Thyroid gland (tissue), 4 donors: Measurements from ENCODE around the gene TPD52L1. TPM values are rescaled to one million over a fixed set of nuclear protein-coding genes. Genes with fewer than 3 reads are reported as not detected.

Experiments
- DNase-seq, 2 donors: peaks; one replicate each; pipeline ENCODE4 v3.0.0-alpha.2; 2019
- H3K27ac ChIP-seq, 3 donors: fragments of 200-600 bp; sonication (generic); 1 replicate in 2 of 3; 2 replicates in 1 of 3; pipeline ENCODE4 v1.5.1; 2016 to 2019; ENCODE audit warnings: mild to moderate bottlenecking in 1 of 3, moderate library complexity in 1 of 3
- H3K27me3 ChIP-seq: fragments of 200-600 bp; sonication (generic); one replicate; pipeline ENCODE4 v1.5.1; 2019
- H3K36me3 ChIP-seq, 2 donors: fragments of 200-600 bp; sonication (generic); one replicate each; pipeline ENCODE4 v1.5.1; 2016 to 2019
- H3K4me1 ChIP-seq, 2 donors: fragments of 200-600 bp; sonication (generic); one replicate each; pipeline ENCODE4 v1.5.1; 2017 to 2019
- H3K4me3 ChIP-seq, 3 donors: fragments of 200-600 bp; sonication (generic); replicated peaks in 1 of 3; 1 replicate in 2 of 3; 2 replicates in 1 of 3; pipeline ENCODE4 v1.5.1; 2016; ENCODE audit warnings: mild to moderate bottlenecking in 1 of 3
- H3K9me3 ChIP-seq: fragments of 200-600 bp; sonication (generic); one replicate; pipeline ENCODE4 v1.5.1; 2017
- POLR2A ChIP-seq, 2 donors: fragments of 450-650 bp; IDR thresholded peaks; one replicate each; pipeline ENCODE4 v1.6.1; 2017; ENCODE audit warnings: antibody characterized with exemption in 2 of 2, mild to moderate bottlenecking in 2 of 2, moderate library complexity in 1 of 2
- WGBS, 2 donors: methylation state at CpG; one replicate each; pipeline ENCODE4 v1.1.5; 2017; 5-methylcytosine and 5-hydroxymethylcytosine counted together
- intact Hi-C: fragments of 100-400 bp; cut with DNase I; formaldehyde crosslinking; loops from one replicate; pipeline ENCODE4 v1.15.1; 2023
- total RNA-seq, 4 donors: library from RNA; depleted of rRNA; stranded (reverse); fragments of >200 nt; gene quantifications; one replicate each; pipeline ENCODE4 v1.2.3, GENCODE V29; 2016
- TF ChIP-seq, protein P1 (sequence below), 6 experiments: fragments of 200-600 bp in 3 of 6; fragments of 450-650 bp in 3 of 6; sonication (generic) in 3 of 6; IDR thresholded peaks; one replicate each; pipeline ENCODE4 v1.5.1; 2016 to 2019; ENCODE audit warnings: antibody characterized with exemption in 6 of 6, mild to moderate bottlenecking in 2 of 6, inconsistent platforms in 1 of 6, moderate library complexity in 1 of 6

The TPD52L1 gene
- total RNA-seq, 4 donors from 2014 or later: 182 to 392 (median 293) TPM

DNA sequence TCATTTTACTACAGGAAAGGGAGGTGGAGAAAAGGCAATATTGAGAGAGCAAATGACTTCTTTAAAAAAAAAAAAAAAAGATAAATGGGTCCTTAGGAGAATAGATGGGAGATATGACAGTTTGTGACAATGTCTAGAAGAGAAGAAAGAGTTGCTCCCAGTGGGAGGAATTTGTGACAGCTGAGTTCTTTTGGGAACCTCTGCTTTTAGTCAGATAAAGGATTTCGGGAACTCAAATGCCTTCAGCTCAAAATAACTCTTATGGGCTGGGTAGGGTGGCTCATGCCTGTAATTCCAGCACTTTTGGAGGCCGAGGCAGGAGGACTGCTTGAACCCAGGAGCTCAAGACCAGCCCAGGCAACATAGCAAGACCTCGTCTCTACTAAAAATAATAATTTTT lies 13.1 kb downstream of the TPD52L1 start:
- WGBS, 2 donors: 78 to 89% methylated on average over 3 of the region's 3 CpGs
- Histone ChIP-seq H3K4me3 (no peak overlapping the region), H3K36me3 (no peaks in the 10 kb centered on the region), H3K4me1 (no peaks in the 10 kb centered on the region), H3K27ac (no peak overlapping the region), H3K9me3 (no peaks in the 10 kb centered on the region), H3K27me3 (no peaks in the 10 kb centered on the region)
- no peak for DNase-seq
- TF ChIP-seq POLR2A (IDR thresholded peaks at IDR 0.05): no peak
- TF ChIP-seq, protein P1, sequence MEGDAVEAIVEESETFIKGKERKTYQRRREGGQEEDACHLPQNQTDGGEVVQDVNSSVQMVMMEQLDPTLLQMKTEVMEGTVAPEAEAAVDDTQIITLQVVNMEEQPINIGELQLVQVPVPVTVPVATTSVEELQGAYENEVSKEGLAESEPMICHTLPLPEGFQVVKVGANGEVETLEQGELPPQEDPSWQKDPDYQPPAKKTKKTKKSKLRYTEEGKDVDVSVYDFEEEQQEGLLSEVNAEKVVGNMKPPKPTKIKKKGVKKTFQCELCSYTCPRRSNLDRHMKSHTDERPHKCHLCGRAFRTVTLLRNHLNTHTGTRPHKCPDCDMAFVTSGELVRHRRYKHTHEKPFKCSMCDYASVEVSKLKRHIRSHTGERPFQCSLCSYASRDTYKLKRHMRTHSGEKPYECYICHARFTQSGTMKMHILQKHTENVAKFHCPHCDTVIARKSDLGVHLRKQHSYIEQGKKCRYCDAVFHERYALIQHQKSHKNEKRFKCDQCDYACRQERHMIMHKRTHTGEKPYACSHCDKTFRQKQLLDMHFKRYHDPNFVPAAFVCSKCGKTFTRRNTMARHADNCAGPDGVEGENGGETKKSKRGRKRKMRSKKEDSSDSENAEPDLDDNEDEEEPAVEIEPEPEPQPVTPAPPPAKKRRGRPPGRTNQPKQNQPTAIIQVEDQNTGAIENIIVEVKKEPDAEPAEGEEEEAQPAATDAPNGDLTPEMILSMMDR (IDR thresholded peaks at IDR 0.05): no peak
- intact Hi-C loops: no loop called here

DNA sequence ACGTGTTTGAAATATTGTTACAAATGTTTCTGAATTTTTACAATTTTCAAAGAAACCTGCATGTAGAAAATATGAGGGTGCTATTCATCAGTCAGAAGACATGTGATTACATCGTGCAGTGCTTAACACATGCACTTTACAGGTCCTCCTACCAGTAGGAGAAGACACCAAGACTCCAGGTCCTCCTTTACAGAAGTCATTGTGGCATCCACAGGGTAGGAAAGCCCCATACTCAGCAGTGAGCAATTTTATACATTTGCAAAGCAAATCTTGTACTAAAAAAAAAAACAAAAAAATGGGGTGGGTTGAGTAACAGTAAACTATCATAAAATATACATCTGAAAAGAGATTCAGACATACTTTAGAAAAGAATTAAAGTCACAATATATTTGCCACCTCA lies 14.0 kb downstream of the TPD52L1 start:
- 88 to 91% methylated on average over 2 of the region's 2 CpGs for WGBS, 2 donors
- H3K27ac ChIP-seq: no peak overlapping the region
- TF ChIP-seq, protein P1 (IDR thresholded peaks at IDR 0.05): no peak
- TF ChIP-seq POLR2A (IDR thresholded peaks at IDR 0.05): no peak
- no peak for DNase-seq
- intact Hi-C loops: no loop called here
- H3K27me3 ChIP-seq: no peaks in the 10 kb centered on the region
- no peaks in the 10 kb centered on the region for H3K36me3 ChIP-seq
- no peaks in the 10 kb centered on the region for H3K9me3 ChIP-seq
- no peak overlapping the region for H3K4me3 ChIP-seq
- no peaks in the 10 kb centered on the region for H3K4me1 ChIP-seq

DNA sequence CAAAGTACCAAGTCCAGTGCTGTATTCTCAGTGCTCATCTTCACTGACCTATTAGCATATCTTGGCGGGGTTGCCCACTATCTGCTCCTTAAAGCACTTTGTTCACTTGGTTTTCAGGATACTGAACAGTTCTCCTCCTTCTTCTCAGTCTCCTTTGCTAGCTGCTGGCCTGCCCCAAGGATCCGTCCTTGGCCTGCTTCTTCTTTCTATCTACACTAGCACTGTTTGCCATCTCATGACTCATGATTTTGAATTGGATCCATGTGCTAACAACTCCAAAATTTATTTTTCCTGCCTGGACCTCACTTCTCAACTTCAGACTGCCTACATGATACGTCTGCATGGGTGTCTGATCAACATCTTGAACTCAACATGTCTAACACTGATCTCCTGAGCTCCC lies 15.5 kb downstream of the TPD52L1 start:
- WGBS, 2 donors: 84 to 89% methylated on average over 3 of the region's 3 CpGs
- H3K36me3 ChIP-seq: no peaks in the 10 kb centered on the region
- H3K4me1 ChIP-seq: no peaks in the 10 kb centered on the region
- DNase-seq: no peak
- H3K27me3 ChIP-seq: no peaks in the 10 kb centered on the region
- intact Hi-C loops: no loop called here
- no peak overlapping the region for H3K27ac ChIP-seq
- H3K9me3 ChIP-seq: no peaks in the 10 kb centered on the region
- no peak overlapping the region for H3K4me3 ChIP-seq
- TF ChIP-seq POLR2A (IDR thresholded peaks at IDR 0.05): no peak
- TF ChIP-seq, protein P1 (IDR thresholded peaks at IDR 0.05): no peak

DNA sequence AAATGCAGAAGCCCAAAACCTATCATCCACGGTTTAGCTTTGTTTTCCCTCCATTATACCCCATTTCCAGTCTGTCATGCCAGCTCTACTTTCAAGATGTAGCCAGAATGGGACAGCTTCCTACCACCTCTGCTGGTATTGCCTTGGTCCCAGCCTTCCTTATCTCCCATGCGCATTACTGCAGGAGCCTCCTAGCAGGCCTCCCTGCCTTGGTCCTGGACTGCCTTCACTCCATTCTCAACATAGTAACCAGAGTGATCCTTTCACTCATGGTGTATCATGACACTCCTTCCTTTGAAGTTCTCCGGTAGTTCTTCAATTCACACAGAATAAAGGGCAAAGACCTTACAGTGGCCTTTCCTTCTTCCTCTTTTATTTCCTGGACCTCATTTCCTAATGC lies 15.9 kb downstream of the TPD52L1 start:
- H3K4me3 ChIP-seq: no peak overlapping the region
- H3K36me3 ChIP-seq: no peaks in the 10 kb centered on the region
- H3K9me3 ChIP-seq: no peaks in the 10 kb centered on the region
- intact Hi-C loops: no loop called here
- no peaks in the 10 kb centered on the region for H3K27me3 ChIP-seq
- no peak overlapping the region for H3K27ac ChIP-seq
- peaks cover 2 to 3% of the 10 kb centered on the region in 2 donors for H3K4me1 ChIP-seq
- WGBS, 2 donors: 88 to 95% methylated on average over 3 of the region's 3 CpGs
- no peak for DNase-seq
- no peak for TF ChIP-seq POLR2A (IDR thresholded peaks at IDR 0.05)

DNA sequence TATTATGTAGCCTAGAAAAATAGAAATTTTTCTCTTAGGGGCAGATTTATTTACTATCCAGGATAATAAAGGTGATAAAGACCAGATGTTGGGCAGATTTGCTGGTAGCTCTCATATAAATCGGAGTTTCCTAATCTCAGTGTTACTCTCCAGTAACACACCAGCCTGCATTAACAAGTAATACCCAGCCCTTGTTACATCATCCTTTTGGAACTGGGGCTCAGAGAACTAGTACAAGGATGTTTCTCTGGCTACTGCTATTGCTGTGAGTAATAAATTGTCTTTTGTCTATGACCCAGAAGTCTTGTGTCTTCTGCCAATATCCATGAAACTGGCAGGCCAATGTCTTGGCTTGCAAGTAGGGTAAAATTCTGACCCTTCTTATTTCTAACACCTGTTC lies 16.8 kb downstream of the TPD52L1 start:
- no peaks in the 10 kb centered on the region for H3K9me3 ChIP-seq
- intact Hi-C loops: no loop called here
- H3K4me1 ChIP-seq: peaks cover 3 to 5% of the 10 kb centered on the region in 2 donors
- no peak for DNase-seq
- WGBS, 2 donors: 94 to 97% methylated on average over 1 of the region's 1 CpG
- no peaks in the 10 kb centered on the region for H3K36me3 ChIP-seq
- no peaks in the 10 kb centered on the region for H3K27me3 ChIP-seq
- no peak overlapping the region for H3K27ac ChIP-seq
- TF ChIP-seq, protein P1 (IDR thresholded peaks at IDR 0.05): no peak
- TF ChIP-seq POLR2A (IDR thresholded peaks at IDR 0.05): no peak
- H3K4me3 ChIP-seq: no peak overlapping the region
